ENCODE data around the gene TMEM141. TPM values are rescaled to one million over a fixed set of nuclear protein-coding genes. Genes with fewer than 3 reads are reported as not detected.
"Not testable (repeated sequence)": the region's sequence is repeated elsewhere in the genome, so short reads cannot be mapped to it uniquely, and the experiment has no call there.

The TMEM141 gene
- total RNA-seq, 1 donor from 2014 or later, result 62.5 TPM

DNA sequence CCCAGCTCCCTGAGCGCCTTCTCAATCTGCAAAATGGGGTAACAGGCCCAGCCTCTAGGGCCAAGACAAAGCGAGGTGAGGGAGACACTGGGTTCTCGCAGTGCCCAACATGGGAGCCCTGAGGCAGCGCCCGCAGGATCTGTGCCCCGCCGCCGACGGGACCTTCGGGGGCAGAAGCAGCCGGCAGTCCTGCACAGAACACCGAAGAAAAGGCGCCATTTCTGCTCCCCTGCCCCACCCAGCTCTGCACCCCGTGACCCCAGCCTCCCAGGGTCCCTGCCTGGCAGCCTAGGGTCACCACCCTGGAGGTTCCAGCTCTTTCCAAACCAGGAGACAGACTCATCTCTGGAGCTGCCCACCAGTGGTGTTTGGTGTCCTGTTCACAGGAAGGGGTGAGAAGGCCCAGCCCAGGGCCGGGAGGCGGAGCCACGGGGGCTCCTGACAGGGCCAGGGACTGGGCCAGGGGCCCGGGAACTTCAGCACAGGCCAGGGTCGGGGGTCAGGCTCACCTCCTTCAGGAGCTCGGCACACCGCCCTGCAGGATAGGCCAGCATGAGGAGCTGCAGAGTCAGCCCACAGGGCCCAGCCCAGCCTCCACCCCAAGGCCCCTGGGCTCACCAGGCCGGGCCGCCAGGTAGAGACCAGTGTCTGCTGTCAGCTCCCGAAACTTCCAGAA is 36.4 kb upstream of the TMEM141 start:
- intact Hi-C loops (cut with DNase I), result no loop called here
- no peak for DNase-seq (ENCODE audit: low spot score)

DNA sequence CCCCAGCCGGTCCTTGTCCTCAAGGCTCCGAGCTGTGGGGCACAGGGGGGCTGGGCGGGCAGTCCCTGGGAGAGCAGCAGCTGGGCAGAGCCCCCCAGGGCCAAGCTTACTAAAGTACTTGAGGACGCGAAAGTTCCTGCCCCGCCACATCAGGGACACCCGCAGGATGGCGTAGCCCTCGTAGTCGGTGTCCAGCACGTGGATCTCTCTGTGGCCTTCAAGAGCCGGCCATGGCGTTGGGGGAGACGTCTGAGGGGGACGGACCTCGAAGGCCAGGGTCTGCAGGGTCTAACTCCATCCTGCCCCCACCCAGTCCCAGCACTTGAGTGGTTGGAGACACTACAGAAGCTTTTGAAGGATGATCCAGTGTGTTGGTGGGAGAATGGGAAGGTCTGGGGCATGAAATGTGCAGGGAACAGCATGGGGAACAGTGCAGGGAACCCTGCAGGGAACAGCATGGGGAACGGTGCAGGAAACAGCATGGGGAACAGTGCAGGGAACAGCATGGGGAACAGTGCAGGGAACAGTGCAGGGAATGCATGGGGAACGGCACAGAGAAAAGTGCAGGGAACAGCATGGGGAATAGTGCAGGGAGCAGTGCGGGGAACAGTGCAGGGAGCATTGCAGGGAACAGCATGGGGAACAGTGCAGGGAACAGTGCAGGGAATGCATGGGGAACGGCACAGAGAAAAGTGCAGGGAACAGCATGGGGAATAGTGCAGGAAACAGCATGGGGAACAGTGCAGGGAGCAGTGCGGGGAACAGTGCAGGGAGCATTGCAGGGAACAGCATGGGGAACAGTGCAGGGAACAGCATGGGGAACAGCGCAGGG is 35.6 kb upstream of the TMEM141 start:
- intact Hi-C loops (cut with DNase I); DNase-seq (ENCODE audit: low spot score): not testable (repeated sequence)

DNA sequence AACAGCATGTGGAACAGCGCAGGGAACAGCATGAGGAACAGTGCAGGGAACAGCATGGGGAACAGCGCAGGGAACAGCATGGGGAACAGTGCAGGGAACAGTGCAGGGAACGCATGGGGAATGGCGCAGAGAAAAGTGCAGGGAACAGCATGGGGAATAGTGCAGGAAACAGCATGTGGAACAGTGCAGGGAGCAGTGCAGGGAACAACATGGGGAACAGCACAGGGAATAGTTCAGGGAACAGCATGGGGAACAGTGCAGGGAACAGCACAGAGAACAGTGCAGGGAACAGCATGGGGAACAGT is 35.1 kb upstream of the TMEM141 start:
- DNase-seq (ENCODE audit: low spot score), result no peak
- intact Hi-C loops (cut with DNase I), result no loop called here

DNA sequence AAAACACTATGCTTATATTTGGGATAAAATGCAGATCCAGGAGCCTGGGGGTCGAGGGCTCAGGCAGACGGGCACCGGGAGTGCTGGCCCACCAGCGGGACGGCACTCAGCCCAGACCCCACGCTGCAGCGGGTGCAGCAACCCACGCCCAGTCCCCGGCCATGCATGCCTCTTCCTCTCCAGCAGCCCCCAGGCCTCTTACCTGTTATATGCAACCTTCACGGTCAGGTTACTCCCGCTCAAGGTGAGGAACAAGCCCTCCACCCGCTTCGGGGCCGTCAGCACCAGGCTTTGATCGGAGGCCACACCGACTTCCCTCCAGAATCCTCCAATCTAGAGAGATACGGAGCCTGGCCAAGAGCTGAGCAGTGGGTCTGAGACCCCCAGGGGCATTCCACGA is 34.3 kb upstream of the TMEM141 start:
- no peak for DNase-seq (ENCODE audit: low spot score)
- intact Hi-C loops (cut with DNase I), result no loop called here

DNA sequence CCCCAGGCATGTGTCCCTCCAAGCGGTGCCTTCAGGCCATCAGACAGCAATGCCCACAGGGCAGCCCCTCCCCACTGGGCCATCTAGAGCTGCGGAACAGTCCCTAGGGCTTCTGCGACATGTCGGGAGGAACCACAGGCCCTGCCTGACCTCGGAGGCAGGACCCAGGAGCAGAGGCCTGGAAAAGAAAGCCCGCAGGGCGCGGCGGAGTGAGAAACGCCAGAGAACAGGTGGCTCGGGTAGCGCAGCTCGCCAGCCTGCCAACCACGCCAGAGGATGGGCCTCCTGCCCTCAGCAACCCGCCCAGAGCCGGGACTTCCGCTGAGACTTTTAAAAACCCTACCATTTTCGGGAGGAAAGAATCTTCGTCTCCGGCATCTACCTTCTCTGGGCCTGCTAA is 33.8 kb upstream of the TMEM141 start:
- DNase-seq (ENCODE audit: low spot score), result no peak

GRCh38 chr9:136757751-136758140 is 33.4 kb upstream of the TMEM141 start:
- DNase-seq (ENCODE audit: low spot score), result no peak
- intact Hi-C loops (cut with DNase I), result no loop called here

More for the DNA sequence above, 33.8 kb upstream of the TMEM141 start:
- intact Hi-C loops (cut with DNase I), result no loop called here

DNA sequence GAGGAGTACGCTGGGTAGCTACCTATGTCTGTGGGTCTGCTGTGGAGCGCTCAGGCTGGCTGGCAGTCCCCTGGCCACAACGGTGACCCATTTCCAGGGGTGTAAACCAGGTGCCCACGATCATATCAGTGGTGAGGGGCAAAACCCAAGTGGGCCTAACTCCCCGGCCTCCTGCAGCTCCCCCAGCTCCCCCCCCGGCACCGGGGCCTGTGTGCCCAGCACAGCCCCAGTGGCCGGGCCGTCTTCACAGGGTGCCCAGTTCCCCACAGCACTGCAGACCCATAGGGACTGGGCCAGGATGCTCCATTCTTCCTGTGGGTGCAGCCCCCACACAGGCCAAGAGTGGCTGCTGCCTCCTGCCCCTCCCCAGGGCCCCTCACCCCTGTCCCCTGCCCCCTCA is 32.1 kb upstream of the TMEM141 start:
- intact Hi-C loops (cut with DNase I), result no loop called here
- no peak for DNase-seq (ENCODE audit: low spot score)

DNA sequence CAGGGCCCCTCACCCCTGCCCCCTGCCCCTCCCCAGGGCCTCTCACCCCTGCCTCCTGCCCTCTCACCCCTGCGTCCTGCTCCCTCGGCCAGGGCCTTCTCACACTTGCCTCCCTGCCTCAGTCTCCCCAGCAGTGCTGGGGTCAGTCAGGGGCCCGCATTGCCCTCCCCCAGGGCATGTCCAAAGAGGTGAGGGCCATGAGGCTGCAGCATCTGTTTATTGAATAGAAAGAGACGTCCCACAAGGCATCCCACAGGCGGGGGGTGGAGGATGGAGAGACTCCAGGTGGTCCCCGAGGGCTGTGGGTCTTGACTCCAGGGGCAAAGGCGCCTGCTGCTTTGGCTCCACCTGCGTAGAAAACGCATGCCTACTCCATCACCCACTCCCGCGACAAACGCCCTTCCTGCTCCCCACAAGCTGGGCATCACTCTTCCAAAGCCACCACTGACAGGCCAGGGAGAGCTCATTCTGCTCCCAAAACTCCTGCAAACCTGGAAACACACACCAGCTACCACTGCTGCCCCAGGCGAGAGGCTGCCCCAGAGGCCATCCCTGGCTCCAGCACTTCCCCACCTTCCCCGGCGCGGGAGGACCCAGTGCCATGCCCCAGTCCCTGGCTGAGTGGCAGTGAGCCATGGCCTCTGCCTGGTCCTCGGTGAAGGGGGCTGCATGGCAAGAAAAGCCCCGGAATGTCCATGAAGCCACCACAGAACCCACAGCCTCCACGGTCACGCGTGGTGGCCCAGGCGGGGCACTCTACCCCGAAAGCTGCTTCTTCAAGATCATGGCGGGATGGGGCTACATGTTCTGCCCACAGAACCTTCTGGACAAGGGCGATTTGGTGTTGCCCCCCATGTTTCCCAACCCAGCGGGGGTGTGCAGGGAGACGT is 31.5 kb upstream of the TMEM141 start:
- intact Hi-C loops (cut with DNase I), result no loop called here
- peak; percentile 74 for DNase-seq (ENCODE audit: low spot score)

DNA sequence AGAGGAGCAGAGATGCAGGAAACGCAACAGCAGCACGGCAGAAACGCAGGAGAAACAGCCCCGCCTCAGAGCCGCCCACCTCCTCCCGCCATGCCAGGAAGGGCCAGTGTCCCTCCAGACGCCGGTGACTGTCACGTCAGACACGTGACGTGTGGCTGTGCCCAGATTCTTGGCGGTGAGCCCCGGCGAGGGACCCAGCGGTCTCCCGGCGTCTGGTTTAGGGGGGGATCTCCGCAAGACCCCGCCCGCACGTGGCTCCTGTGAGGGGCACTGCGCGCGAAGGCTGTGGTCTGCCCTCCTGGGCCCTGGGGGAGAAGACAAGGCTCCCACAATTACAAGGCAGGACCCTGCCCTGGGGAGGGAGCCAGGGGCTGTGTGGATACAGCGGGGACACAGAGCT is 30.7 kb upstream of the TMEM141 start:
- intact Hi-C loops (cut with DNase I), result no loop called here
- peak; percentile 63 for DNase-seq (ENCODE audit: low spot score)

DNA sequence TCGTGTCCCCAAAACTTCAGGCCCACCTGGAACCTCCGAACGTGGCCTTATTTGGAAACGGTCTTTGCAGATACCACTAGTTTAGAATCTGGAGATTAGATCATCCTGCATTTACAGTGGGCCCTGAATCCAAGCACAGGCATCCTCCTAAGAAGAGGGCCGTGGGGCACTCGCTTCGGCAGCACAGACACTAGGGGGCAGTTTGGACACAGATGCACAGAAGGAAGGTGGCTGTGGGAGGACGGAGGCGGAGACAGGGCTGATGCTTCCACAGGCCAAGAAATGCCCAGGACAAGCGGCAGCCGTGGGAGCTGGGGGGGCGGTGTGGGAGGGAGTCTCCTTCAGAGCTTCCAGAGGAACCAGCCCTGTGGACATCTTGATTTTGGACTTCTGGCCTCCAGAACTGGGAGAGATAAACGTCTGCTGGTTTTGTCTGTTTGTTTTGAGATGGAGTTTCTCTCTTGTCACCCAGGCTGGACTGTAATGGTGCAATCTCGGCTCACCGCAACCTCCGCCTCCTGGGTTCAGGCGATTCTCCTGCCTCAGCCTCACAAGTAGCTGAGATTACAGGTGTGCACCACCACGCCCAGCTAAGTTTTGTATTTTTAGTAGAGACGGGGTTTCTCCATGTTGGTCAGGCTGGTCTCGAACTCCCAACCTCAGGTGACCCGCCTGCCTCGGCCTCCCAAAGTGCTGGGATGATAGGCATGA is 30.2 kb upstream of the TMEM141 start:
- intact Hi-C loops (cut with DNase I); DNase-seq (ENCODE audit: low spot score): not testable (repeated sequence)

GRCh38 chr9:136761545-136761981 is 29.6 kb upstream of the TMEM141 start:
- intact Hi-C loops (cut with DNase I), result no loop called here
- DNase-seq (ENCODE audit: low spot score), result peak; percentile 64

DNA sequence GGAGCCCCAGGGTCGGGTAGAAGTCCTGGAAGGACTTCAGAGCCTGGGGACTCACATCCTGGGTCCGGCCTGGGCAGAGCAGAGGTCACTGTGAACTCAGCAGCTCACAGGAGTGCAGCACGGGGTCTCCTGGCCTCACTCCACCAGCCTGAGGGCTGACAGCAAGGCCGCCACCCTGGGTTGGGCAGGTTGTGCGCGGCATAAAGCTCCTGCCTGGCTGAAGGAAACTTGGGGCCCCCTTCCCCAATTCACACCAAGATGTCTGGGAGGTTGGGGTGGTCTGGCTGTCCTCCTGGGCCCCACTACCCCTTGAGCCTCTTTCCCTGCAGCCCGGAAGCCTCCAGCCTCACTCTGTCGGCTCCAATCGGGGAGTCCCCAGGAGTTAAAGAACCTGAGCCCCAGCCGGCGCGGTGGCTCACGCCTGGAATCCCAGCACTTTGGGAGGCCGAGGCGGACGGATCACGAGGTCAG is 28.9 kb upstream of the TMEM141 start:
- DNase-seq (ENCODE audit: low spot score), result no peak
- intact Hi-C loops (cut with DNase I), result no loop called here

DNA sequence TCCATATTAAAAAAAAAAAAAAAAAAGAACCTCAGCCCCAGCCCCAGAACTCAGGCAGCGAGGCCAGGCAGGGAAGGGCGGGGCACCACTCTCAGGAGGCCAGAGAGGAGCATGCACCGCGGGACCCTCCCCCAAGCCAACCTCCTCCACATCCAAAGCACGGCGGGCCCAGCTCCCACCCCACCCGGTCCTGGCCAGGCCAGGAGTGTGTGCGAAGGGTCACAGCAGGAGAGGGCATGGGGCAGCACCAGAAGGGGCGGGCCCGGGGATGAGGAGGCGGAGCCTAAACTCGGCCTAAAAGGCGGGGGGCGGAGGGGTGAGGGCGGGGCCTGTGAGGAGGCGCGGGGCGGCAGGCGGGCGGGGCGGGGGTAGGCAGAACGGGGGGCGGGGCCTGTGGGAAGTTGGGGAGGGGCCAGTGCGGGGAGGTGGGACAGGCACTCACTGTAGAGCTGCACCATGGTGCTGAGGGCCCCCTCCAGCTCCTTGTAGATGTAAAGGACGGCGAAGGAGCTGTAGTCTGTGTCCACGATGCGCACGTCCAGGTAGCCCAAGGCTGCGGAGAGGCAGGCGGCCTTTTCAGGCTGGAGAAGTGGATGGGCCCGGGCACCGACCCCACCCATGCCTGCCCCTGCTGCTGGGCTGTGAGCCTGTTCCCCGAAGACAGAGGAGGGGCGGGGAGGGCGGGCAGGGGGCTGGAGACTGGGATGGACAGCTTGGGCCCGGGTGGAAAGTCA is 28.1 kb upstream of the TMEM141 start:
- intact Hi-C loops (cut with DNase I), result no loop called here
- peak; percentile 74 for DNase-seq (ENCODE audit: low spot score)

- DNase-seq (ENCODE audit: low spot score), result peak; percentile 70
- intact Hi-C loops (cut with DNase I), result no loop called here
These were observed 27.5 kb upstream of the TMEM141 start for GRCh38 chr9:136763649-136764035.

DNA sequence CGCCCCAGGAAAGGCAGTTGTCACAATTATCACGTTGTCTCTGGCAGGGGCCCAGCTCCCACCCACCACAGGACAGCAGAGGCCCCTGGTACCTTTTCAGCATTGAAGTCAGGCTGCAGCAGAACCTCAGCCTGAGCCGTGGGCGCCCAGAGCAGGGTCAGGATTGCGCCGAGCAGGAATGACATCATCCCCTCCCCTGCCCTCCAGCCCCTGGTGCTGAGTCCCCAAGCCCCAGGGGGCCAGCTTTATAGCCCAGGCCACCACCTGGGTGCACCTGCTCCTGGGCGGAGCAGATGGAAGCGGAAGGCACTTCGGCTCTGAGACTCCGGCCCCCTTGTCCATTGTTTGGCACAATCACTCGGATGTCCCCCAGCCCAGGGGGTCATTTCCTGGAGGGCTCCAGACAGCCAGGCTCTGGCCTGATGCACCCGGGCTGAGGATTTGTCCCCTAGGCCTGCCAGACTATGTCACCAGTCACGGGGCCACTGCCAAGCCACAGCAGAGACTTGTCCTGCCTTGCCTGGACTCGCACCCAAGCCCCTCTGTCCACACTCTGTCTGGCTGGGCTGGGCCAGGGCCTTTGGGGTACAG is 26.7 kb upstream of the TMEM141 start, which contains the start of gene LCN15:
Gene LCN15 (minus strand): TSS at position 218 of the 591 bp plus-strand sequence. CDS start 30 bp downstream, at position 188.
- no peak for DNase-seq (ENCODE audit: low spot score)
- intact Hi-C loops (cut with DNase I), result no loop called here

DNA sequence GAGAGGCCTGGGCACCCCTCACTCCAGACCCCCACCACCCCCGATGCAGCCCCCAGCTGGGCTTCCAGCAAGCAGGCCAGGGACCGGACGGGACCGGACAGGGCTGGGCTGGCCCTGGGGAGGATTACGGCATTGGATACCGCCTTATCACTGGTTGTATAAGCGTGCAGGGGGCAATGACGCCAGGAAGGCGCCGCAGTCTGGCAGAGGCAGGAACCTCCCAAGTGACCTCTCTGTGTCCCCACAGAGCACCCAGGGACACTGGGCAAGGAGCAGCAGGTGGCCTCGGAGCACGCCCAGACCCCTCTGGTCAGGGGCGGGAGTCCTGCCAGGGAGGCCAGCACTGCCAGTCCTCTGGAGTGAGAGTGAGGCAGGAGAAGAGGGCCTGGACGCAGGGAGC is 26.1 kb upstream of the TMEM141 start:
- peak; percentile 68 for DNase-seq (ENCODE audit: low spot score)
- intact Hi-C loops (cut with DNase I), result no loop called here

DNA sequence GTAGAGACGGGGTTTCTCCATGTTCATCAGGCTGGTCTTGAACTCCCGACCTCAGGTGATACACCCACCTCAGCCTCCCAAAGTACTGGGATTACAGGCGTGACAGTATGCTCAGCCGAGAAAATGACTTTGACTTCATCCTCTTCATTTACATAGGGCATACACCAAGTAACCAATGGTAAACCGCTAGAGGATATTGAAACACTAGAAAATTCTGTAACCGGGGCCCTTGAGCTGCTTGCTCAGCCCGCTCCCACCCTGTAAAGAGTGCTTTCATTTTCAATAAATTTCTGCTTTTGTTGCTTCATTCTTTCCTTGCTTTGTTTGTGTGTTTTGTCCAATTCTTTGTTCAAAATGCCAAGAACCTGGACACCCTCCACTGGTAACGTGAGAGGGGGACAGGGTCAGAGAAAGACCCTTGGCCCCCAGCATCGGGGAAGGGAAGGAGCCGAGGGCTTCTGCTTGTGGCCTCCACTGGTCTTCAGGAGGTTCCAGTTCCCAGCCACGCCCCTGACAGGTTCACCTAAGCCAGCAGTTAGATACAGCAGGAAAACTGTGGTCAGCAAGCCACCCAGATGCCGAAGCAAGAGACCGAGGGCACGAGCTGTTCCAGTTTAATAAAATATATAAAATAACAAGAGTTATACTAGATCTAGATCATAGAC is 25.3 kb upstream of the TMEM141 start:
- DNase-seq (ENCODE audit: low spot score); intact Hi-C loops (cut with DNase I): not testable (repeated sequence)
